ENCODE results near the gene ZNF532.
"Not testable (repeated sequence)": the region's sequence is repeated elsewhere in the genome, so short reads cannot be mapped to it uniquely, and the experiment has no call there.

The ZNF532 gene

GRCh38 chr18:58851856-58852255 lies 12.8 kb upstream of the ZNF532 start:
- no peak for DNase-seq

GRCh38 chr18:58852629-58853028 lies 12.0 kb upstream of the ZNF532 start:
- no peak for DNase-seq

- DNase-seq = no peak
These were observed 11.1 kb upstream of the ZNF532 start for GRCh38 chr18:58853561-58853960.

GRCh38 chr18:58855521-58855920 lies 9.2 kb upstream of the ZNF532 start:
- DNase-seq = not testable (repeated sequence)

GRCh38 chr18:58856881-58857280 lies 7.8 kb upstream of the ZNF532 start:
- DNase-seq = no peak

GRCh38 chr18:58858591-58859468 lies 5.8 kb upstream of the ZNF532 start:
- DNase-seq = no peak

GRCh38 chr18:58859907-58860306 lies 4.8 kb upstream of the ZNF532 start:
- DNase-seq = no peak

GRCh38 chr18:58860747-58861231 lies 3.9 kb upstream of the ZNF532 start:
- no peak for DNase-seq

- no peak for DNase-seq
These were observed 3.3 kb upstream of the ZNF532 start for GRCh38 chr18:58861353-58861752.

- DNase-seq = no peak
These were observed 2.8 kb upstream of the ZNF532 start for GRCh38 chr18:58861861-58862301.

GRCh38 chr18:58862356-58862755 lies 2.3 kb upstream of the ZNF532 start:
- DNase-seq = no peak

GRCh38 chr18:58862851-58863538 lies 1.7 kb upstream of the ZNF532 start:
- no peak for DNase-seq

GRCh38 chr18:58863539-58864145 lies 1.0 kb upstream of the ZNF532 start:
- DNase-seq = no peak

GRCh38 chr18:58865033-58865590 lies 435 bp downstream of the ZNF532 start:
- DNase-seq = no peak

- DNase-seq = no peak
These were observed 1.0 kb downstream of the ZNF532 start for GRCh38 chr18:58865701-58866065.

- DNase-seq = no peak
These were observed 1.5 kb downstream of the ZNF532 start for GRCh38 chr18:58866066-58866772.

- DNase-seq = no peak
These were observed 2.1 kb downstream of the ZNF532 start for GRCh38 chr18:58866773-58867150.

GRCh38 chr18:58867281-58867961 lies 2.7 kb downstream of the ZNF532 start:
- DNase-seq = no peak

GRCh38 chr18:58868440-58868839 lies 3.8 kb downstream of the ZNF532 start:
- no peak for DNase-seq

- no peak for DNase-seq
These were observed 5.5 kb downstream of the ZNF532 start for GRCh38 chr18:58870130-58870529.

- no peak for DNase-seq
These were observed 5.9 kb downstream of the ZNF532 start for GRCh38 chr18:58870621-58871020.

Measured in DMS 273 treated with DMSO at 0.1 percent for 48 hours (cell line).